Fibroblast of skin of abdomen (primary cell): ENCODE results near the gene ITGB1BP2.
"Not testable (repeated sequence)": the region's sequence is repeated elsewhere in the genome, so short reads cannot be mapped to it uniquely, and the experiment has no call there.

ENCODE experiments used
- DNase-seq: peaks from one replicate; pipeline ENCODE4 v3.0.0-alpha.2; 2013

Gene ITGB1BP2

DNA sequence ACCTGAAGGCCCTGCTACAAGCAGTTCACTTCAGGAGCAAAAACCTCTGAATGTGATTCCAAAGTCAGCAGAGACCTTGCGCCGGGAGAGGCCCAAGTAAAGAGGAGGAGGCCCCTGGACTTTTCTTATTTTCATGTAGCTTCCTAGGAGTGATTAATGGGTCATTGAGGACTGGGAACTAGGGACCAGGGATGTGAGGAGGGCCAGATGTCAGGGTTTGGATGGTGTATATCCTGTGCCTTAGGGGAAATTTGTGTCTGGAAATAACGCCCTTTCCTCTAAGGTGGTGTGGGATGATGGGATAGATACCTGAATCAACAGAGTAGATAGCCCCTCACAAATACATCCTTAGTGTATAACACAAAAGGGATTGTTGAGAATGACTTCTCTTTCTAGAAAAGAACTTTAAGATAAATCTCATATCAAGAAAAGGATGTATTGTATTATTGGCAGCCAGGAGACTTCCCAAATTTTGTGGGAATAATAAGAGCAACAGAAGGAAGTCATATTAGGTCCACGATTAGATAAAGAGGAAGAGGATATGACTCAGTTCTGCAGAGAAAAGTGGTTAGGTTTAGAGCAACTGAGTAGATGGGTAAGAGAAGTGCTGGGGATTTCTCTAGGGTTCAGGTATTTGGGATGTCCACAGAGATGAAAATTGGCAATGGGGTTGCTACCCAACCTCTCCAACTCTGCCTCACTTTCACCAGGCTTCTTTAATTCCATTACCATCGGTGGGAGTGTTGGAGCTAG is 1.1 kb downstream of the ITGB1BP2 start:
- DNase-seq = no peak

DNA sequence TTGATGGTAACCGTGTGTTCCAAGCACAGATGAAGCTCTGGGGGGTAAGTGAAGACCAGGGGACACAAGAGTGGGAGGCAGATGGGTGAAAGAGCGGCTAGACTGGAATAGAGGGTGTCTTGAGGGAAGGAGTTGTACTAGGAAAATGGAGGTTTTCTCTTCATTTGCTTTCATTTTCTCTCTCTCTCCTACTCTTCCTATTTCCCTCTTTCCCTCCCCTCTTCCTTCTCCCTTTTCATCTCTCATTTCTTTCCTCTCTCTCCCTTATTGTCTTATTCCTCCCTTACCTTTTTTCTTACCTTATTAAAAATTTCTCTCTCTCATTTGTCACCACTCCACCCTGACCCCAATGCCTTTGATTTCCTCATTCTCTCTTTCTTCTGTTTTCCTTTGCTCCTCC is 3.0 kb downstream of the ITGB1BP2 start:
- DNase-seq = no peak

DNA sequence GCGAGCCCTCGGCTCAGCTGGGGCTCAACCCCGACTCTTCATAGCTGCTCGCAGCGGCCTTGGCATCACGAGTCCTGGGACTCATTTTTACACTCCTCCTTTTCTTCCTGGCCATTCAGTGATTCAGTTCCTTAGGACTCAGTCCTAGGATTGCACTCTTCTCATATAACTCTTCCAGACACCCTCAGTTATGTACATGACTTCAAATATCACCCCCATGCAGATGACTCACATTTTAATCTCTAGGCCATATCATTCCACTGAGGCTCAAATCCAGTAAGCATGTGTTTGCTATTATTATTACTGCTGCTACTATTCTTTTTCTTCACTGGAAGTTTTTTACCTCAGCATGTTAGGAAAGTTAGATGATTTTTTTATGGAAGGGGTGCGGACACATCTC is 14.4 kb downstream of the ITGB1BP2 start:
- peak; percentile 78 for DNase-seq

DNA sequence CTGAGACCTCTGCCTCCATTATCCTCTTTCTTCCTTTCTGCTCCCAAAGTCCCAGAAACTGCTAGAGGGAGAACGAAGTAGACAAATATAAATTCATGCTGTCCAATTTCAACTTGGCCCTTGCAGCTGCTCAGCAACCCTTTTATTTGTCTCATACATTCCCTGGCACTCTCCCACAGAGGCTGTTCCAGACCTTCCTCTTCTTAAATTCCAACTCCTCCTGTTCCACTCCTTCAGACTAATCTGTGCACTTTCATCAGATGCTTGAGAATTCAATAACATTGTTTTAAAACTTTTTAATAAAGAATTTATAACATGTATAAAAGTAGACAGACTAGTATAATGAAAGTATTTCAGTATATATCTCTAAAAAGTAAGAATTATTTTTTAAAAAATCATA is 15.4 kb downstream of the ITGB1BP2 start:
- not testable (repeated sequence) for DNase-seq

DNA sequence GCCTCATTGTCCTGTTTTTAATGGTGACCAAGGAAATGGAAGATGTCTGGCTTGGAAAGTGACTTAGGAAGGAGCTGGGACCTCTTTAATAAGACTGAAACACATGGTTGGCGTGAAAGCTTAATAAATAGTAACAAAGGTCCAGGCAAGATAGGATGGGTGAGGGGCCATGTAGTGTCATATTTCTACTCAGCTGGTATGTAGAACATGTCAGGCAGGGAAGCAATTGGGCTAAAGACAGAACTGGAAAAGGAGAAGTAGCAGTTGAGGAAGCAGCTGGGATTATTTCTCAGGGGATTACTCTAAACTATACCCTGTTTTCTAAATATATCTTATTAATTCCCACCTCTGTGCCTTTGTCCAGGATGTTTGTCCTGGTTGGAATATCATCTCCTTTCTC is 18.6 kb downstream of the ITGB1BP2 start:
- DNase-seq = no peak

DNA sequence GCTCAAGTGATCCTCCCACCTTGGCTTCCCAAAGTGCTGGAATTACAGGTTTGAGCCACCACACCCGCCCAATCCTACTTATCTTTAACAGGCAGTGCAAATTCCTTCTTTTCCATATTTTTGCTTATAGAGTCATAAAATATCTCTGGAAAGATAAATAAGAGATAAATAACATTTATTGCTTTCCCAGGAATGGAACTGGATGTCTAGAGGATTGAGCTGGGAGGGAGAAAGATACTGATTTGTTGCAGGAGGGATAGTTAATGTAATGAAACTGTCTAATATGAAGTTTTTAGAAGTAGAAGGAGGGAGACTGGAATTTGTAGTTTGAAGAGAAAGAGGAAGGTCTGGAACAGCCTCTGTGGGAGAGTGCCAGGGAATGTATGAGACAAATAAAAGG is 20.2 kb downstream of the ITGB1BP2 start:
- no peak for DNase-seq

DNA sequence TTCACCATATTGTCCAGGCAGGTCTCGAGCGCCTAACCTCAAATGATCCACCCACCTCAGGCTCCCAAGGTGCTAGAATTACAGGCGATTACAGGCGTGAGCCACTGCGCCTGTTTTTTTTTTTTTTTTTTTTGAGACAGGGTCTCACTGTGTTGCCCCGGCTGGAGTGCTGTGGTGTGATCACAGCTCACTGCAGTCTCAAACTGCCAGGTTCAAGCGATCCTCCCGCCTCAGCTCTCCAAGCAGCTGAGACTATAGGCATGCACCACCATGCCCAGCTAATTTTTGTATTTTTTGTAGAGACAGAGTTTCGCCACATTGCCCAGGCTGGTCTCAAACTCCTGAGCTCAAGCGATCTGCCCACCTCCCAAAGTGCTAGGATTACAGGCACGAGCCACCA is 22.9 kb downstream of the ITGB1BP2 start:
- DNase-seq = not testable (repeated sequence)

DNA sequence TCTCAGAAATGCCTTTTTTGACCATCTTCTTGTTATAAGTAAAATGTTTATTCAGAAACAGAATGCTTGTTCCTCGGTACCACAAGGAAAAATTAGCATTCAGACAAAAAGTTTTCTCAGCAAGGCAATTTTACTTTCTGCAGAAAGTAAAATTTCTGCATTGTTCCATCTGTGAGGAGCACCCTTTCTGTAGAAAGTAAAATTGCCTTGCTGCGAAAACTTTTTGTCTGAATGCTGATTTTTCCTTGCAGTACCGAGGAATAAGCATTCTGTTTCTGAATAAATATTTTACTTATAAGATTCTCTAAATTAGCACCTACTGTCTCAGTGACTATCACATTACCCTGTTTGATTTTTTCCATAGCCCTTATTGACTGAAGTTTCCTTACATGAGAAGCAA is 24.8 kb downstream of the ITGB1BP2 start:
- no peak for DNase-seq

DNA sequence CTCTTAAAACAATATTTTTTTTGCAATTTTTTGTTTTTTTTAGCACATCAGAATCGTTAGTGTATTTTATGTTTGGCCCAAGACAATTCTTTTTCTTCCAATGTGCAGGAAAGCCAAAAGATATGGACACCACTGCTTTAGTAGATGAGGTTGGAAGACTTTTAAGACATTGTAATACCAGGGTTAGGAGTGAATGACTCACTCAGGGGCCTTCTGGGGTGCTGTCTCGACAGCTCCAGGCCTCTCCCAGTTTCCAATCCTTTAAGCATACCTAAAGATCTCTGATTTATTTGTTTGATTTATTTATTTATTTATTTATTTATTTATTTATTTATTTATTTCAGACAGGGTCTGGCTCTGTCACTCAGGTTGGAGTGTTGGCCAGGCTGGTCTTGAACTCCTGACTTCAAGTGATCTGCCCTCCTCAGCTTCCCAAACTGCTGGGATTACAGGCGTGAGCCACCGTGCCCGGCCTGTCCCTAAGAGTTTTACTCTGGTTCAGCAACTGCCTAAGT is 47.7 kb downstream of the ITGB1BP2 start:
- not testable (repeated sequence) for DNase-seq

DNA sequence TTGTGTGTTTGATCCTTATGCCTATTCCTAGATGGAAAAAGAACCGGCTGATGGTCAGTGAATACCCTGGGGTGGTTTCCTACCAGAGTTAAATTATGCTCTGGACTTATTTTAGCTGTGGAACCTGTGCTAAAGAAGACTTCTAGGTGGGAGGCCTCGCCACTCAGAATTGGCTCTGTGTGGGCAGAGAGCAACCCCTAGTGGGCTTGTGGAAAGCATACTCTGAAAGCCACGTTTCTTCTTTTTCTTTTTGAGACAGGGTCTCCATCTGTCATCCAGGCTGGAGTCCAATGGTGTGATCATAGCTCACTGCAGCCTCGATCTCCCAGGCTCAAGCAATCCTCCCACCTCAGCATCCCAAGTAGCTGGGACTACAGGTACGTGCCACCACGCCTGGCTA is 48.3 kb downstream of the ITGB1BP2 start:
- not testable (repeated sequence) for DNase-seq

DNA sequence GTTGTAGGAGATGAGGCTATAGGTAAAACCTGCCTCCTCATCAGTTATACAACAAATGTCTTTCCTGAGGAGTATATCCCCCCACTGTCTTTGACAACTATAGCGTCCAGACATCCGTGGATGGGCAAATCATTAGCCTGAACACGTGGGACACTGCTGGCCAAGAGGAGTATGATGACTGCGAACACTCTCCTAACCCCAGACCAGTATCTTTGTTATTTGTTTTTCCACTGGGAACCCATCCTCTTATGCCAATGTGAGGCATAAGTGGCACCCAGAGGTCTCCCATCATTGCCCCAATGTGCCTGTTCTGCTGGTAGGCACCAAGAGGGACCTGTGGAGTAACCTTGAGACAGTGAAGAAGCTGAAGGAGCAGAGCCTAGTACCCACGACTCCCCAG is 50.9 kb downstream of the ITGB1BP2 start:
- DNase-seq = not testable (repeated sequence)
